Measurements from ENCODE around the gene AIFM3.

DNA sequence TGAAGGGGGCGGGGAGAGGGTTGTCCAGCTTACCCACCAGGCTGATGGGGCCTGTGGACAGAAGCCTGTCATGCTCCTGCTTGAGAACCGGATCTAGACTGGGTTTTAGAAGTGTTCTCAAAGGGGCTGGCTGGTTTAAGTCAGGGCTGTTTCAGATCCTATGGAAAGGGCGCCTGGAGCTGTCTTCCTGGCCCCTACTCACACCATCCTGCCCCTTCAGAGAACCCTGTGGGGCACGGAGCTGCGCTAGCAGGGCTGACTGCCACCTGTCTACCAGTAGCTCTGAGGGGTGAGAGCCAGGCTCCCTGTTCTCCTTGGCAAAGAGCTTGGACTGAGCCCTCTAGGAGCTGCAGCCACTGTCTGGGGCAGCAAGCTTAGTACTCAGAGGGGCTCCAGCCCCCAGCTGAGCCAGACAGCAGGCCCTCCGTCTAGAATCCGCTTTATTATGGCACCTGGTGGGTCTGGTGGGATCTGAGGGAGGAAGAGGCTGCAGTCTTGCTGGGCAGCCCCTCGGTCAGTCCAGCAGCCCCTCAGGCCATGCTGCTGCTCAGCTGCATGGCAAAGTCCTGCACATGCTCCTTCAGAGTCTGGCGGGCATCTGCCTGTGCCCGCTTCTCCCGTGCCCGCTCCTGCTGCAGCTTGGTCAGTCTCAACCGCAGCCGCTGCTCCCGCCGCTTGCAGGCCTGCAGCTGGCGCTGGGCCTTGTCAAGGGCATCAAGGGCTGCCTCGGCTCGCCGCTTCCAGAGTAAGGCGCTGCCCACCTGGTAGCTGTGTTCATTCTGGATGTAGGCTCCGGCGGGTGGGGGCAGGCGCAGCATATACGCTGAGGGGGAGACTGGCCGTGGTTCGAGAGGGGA, 32.5 kb downstream of the AIFM3 start:
- TF ChIP-seq CTCF (IDR thresholded peaks at IDR 0.05; ENCODE audit: low read depth, low read length, poor library complexity, severe bottlenecking): no peak
- TF ChIP-seq EZH2phosphoT487 (IDR thresholded peaks at IDR 0.05; ENCODE audit: borderline replicate concordance, low read length): no peak
